H9 (cell line): ENCODE results near the gene FAM171A1. TPM values are rescaled to one million over a fixed set of nuclear protein-coding genes. Genes with fewer than 3 reads are reported as not detected.

Source experiments
- DNase-seq: peaks from one replicate; pipeline ENCODE4 v3.0.0-alpha.2; 2017
- H2AFZ ChIP-seq: one replicate; pipeline ENCODE4 v1.6.1; 2013; ENCODE audit warnings: mild to moderate bottlenecking, low read length, control low read depth, moderate library complexity
- H2AK5ac ChIP-seq: 2 replicates; pipeline ENCODE4 v1.6.1; 2013; ENCODE audit warnings: low read length, control low read depth, mixed read lengths; ENCODE audit not compliant: insufficient read length
- H2BK120ac ChIP-seq: one replicate; pipeline ENCODE4 v1.6.1; 2013; ENCODE audit warnings: low read depth, mild to moderate bottlenecking, low read length, control low read depth, inconsistent platforms; ENCODE audit not compliant: poor library complexity, severe bottlenecking
- H2BK12ac ChIP-seq: 2 replicates; pipeline ENCODE4 v1.6.1; 2013; ENCODE audit warnings: low read length, control low read depth, mixed read lengths, low read depth; ENCODE audit not compliant: insufficient read length
- H2BK15ac ChIP-seq: 2 replicates; pipeline ENCODE4 v1.6.1; 2013; ENCODE audit warnings: low read depth, low read length, control low read depth
- H2BK20ac ChIP-seq: one replicate; pipeline ENCODE4 v1.6.1; 2013; ENCODE audit warnings: low read depth, mild to moderate bottlenecking, low read length, control low read depth, inconsistent platforms; ENCODE audit not compliant: poor library complexity, severe bottlenecking
- H2BK5ac ChIP-seq: 2 replicates; pipeline ENCODE4 v1.6.1; 2013; ENCODE audit warnings: low read length, control low read depth, mixed read lengths; ENCODE audit not compliant: insufficient read length
- H3K14ac ChIP-seq: 2 replicates; pipeline ENCODE4 v1.6.1; 2013; ENCODE audit warnings: low read length, control low read depth; ENCODE audit not compliant: insufficient read depth
- H3K18ac ChIP-seq: 2 replicates; pipeline ENCODE4 v1.6.1; 2013; ENCODE audit warnings: low read depth, mild to moderate bottlenecking, mixed read lengths, low read length, control low read depth; ENCODE audit not compliant: insufficient read length
- H3K23ac ChIP-seq: 2 replicates; pipeline ENCODE4 v1.6.1; 2013; ENCODE audit warnings: low read length, control low read depth, mixed read lengths, low read depth; ENCODE audit not compliant: insufficient read length
- H3K23me2 ChIP-seq: 2 replicates; pipeline ENCODE4 v1.6.1; 2013; ENCODE audit warnings: low read depth, mild to moderate bottlenecking, mixed read lengths, low read length, control low read depth; ENCODE audit not compliant: insufficient read length, poor library complexity, severe bottlenecking
- H3K27ac ChIP-seq: 2 replicates; pipeline ENCODE4 v1.5.1; 2013; ENCODE audit warnings: low read length, control low read depth, mixed read lengths, low read depth; ENCODE audit not compliant: insufficient read length
- H3K27me3 ChIP-seq: 2 replicates; pipeline ENCODE4 v1.6.1; 2013; ENCODE audit warnings: low read length, control low read depth, inconsistent platforms; ENCODE audit not compliant: insufficient read depth
- H3K4ac ChIP-seq: 2 replicates; pipeline ENCODE4 v1.6.1; 2013; ENCODE audit warnings: low read depth, mild to moderate bottlenecking, control low read depth, inconsistent platforms, low read length, moderate library complexity
- H3K4me1 ChIP-seq: 2 replicates; pipeline ENCODE4 v1.6.1; 2013; ENCODE audit warnings: low read length, control low read depth, inconsistent platforms; ENCODE audit not compliant: insufficient read depth
- H3K4me2 ChIP-seq: 2 replicates; pipeline ENCODE4 v1.6.1; 2013; ENCODE audit warnings: low read length, control low read depth, mixed read lengths; ENCODE audit not compliant: insufficient read length, insufficient read depth
- H3K56ac ChIP-seq: 2 replicates; pipeline ENCODE4 v1.6.1; 2013; ENCODE audit warnings: low read depth, mild to moderate bottlenecking, mixed read lengths, low read length, control low read depth; ENCODE audit not compliant: insufficient read length
- H3K79me1 ChIP-seq: 2 replicates; pipeline ENCODE4 v1.6.1; 2013; ENCODE audit warnings: low read depth, mild to moderate bottlenecking, moderate library complexity, low read length, control low read depth, inconsistent platforms; ENCODE audit not compliant: insufficient read depth, poor library complexity, severe bottlenecking
- H3K79me2 ChIP-seq: 2 replicates; pipeline ENCODE4 v1.6.1; 2013; ENCODE audit warnings: low read length, control low read depth, inconsistent platforms; ENCODE audit not compliant: insufficient read depth
- H3K9ac ChIP-seq: 2 replicates; pipeline ENCODE4 v1.6.1; 2013; ENCODE audit warnings: low read length, control low read depth, mixed read lengths; ENCODE audit not compliant: insufficient read length; ENCODE audit errors: extremely low read depth
- H3K9me3 ChIP-seq: one replicate; pipeline ENCODE4 v1.6.1; 2013; ENCODE audit warnings: low read depth, low read length, inconsistent platforms; ENCODE audit not compliant: control insufficient read depth
- H3T11ph ChIP-seq: one replicate; pipeline ENCODE4 v1.6.1; 2013; ENCODE audit warnings: mild to moderate bottlenecking, low read length, control low read depth, inconsistent platforms
- H4K20me1 ChIP-seq: one replicate; pipeline ENCODE4 v1.6.1; 2013; ENCODE audit not compliant: control insufficient read depth, insufficient read length, insufficient read depth
- H4K5ac ChIP-seq: 2 replicates; pipeline ENCODE4 v1.6.1; 2013; ENCODE audit warnings: low read depth, mild to moderate bottlenecking, mixed read lengths, low read length, control low read depth; ENCODE audit not compliant: insufficient read length
- H4K8ac ChIP-seq: replicated peaks from 2 replicates; pipeline ENCODE4 v1.6.1; 2013; ENCODE audit warnings: low read length, control low read depth, mixed read lengths, low read depth; ENCODE audit not compliant: insufficient read length
- H4K91ac ChIP-seq: 2 replicates; pipeline ENCODE4 v1.6.1; 2013; ENCODE audit warnings: low read depth, mild to moderate bottlenecking, moderate library complexity, mixed read lengths, low read length, control low read depth; ENCODE audit not compliant: insufficient read length
- H3K27ac Mint-ChIP-seq, 3 experiments: 2 replicates in 2 of 3; 3 replicates in 1 of 3; pipeline ENCODE4 v1.8.0; 2020 to 2021; ENCODE audit warnings: mixed read lengths in 3 of 3, mild to moderate bottlenecking in 1 of 3, moderate library complexity in 1 of 3
- H3K27me3 Mint-ChIP-seq: 2 replicates; pipeline ENCODE4 v1.8.0; 2021; ENCODE audit warnings: low read depth, mild to moderate bottlenecking, moderate library complexity, mixed read lengths
- H3K36me3 Mint-ChIP-seq, 3 experiments: 2 replicates in 2 of 3; 3 replicates in 1 of 3; pipeline ENCODE4 v1.8.0; 2020 to 2021; ENCODE audit warnings: low read depth in 3 of 3, mixed read lengths in 3 of 3; ENCODE audit not compliant: insufficient read depth in 1 of 3
- H3K4me1 Mint-ChIP-seq, 2 experiments: 2 replicates each; pipeline ENCODE4 v1.8.0; 2020; ENCODE audit warnings: mixed read lengths in 2 of 2
- H3K4me3 Mint-ChIP-seq, 2 experiments: 2 replicates in 1 of 2; 3 replicates in 1 of 2; pipeline ENCODE4 v1.8.0; 2020 to 2021; ENCODE audit warnings: mild to moderate bottlenecking in 2 of 2, mixed read lengths in 2 of 2, moderate library complexity in 1 of 2
- H3K9me3 Mint-ChIP-seq, 2 experiments: 2 replicates in 1 of 2; 3 replicates in 1 of 2; pipeline ENCODE4 v1.8.0; 2020; ENCODE audit warnings: mild to moderate bottlenecking in 2 of 2, mixed read lengths in 2 of 2, moderate library complexity in 1 of 2
- WGBS: extraction: QIAGEN DNeasy Blood & Tissue Kit; methylation state at CpG from one replicate; pipeline ENCODE4 v1.1.7; 2013; ENCODE audit warnings: missing lambda C conversion rate, low lambda C conversion rate, mixed read lengths; ENCODE audit not compliant: insufficient read length; ENCODE audit errors: extremely low coverage; 5-methylcytosine and 5-hydroxymethylcytosine counted together
- total RNA-seq: library from RNA; stranded (reverse); gene quantifications from 2 replicates; pipeline ENCODE4 v1.2.1, GENCODE V29; 2021
- TF ChIP-seq, protein P1 (sequence below): fragments of 200-600 bp; sonication (generic); conservative IDR thresholded peaks from 3 replicates; pipeline ENCODE4 v1.8.0; 2021; ENCODE audit warnings: antibody characterized with exemption, mild to moderate bottlenecking

Gene FAM171A1
- total RNA-seq, 1 experiment from 2014 or later = 37.4 TPM

DNA sequence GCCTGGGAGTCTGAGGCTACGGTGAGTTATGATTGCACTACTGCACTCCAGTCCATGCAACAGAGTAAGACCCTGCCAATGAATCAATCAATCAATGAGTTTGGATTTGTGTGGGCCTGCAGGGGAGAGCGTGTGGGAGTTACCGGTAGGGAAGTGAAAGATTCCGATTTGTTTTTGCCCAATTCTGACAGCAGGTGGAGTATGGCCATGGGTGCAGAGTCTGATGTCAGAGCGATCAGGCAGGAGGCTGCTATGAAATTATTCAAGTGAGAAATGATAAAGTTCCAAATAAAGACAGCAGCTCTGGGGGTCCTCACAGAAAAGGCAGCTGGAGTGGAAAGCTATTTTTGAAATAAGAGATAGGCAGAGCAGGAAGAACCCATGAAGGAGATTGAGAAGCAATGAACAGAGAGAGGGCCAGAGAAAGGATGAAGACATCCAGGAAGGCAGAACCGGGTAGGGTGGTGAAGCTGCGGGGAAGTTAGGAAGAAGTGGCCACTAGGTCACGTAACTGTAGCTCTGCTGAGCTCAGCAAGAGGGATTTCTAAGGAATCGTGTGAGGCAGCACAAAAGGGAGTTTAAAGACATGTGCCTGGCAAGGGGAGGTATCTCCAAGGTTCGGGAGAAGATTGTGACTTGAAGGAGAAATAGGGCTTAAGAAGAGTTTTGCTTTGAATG is 108.9 kb downstream of the FAM171A1 start:
- H3K23me2 ChIP-seq = no peaks in the 10 kb centered on the region
- TF ChIP-seq, protein P1, sequence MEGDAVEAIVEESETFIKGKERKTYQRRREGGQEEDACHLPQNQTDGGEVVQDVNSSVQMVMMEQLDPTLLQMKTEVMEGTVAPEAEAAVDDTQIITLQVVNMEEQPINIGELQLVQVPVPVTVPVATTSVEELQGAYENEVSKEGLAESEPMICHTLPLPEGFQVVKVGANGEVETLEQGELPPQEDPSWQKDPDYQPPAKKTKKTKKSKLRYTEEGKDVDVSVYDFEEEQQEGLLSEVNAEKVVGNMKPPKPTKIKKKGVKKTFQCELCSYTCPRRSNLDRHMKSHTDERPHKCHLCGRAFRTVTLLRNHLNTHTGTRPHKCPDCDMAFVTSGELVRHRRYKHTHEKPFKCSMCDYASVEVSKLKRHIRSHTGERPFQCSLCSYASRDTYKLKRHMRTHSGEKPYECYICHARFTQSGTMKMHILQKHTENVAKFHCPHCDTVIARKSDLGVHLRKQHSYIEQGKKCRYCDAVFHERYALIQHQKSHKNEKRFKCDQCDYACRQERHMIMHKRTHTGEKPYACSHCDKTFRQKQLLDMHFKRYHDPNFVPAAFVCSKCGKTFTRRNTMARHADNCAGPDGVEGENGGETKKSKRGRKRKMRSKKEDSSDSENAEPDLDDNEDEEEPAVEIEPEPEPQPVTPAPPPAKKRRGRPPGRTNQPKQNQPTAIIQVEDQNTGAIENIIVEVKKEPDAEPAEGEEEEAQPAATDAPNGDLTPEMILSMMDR = peak; percentile 38; the same call in 2 of the 3 replicates
- Mint-ChIP-seq H3K36me3 (peaks cover 0 to 8% (median 5%) of the 10 kb centered on the region in 3 experiments; a peak in 5 of 7 replicates), H3K27ac (no peak overlapping the region), H3K9me3 (no peaks in the 10 kb centered on the region), H3K4me3 (no peak overlapping the region), H3K27me3 (no peaks in the 10 kb centered on the region; the same call in 1 of the 2 replicates), H3K4me1 (no peaks in the 10 kb centered on the region)
- no peak overlapping the region for H4K8ac ChIP-seq
- no peak overlapping the region for H4K91ac ChIP-seq
- H3K4ac ChIP-seq = no peak overlapping the region
- H3K18ac ChIP-seq = no peak overlapping the region
- no peak overlapping the region for H2BK12ac ChIP-seq
- no peak overlapping the region for H2BK20ac ChIP-seq
- no peaks in the 10 kb centered on the region for H3K27me3 ChIP-seq
- no peak overlapping the region for H2BK15ac ChIP-seq
- H3K14ac ChIP-seq = no peak overlapping the region
- H4K5ac ChIP-seq = no peak overlapping the region
- no peak overlapping the region for H3K27ac ChIP-seq
- H2AK5ac ChIP-seq = no peak overlapping the region
- DNase-seq = no peak
- no peaks in the 10 kb centered on the region for H3K79me2 ChIP-seq
- H3K9ac ChIP-seq = no peak overlapping the region
- H2AFZ ChIP-seq = no peak overlapping the region
- no peak overlapping the region for H3K23ac ChIP-seq
- no peak overlapping the region for H3T11ph ChIP-seq
- no peaks in the 10 kb centered on the region for H3K9me3 ChIP-seq
- no peak overlapping the region for H2BK5ac ChIP-seq
- H4K20me1 ChIP-seq = no peaks in the 10 kb centered on the region
- H3K79me1 ChIP-seq = no peaks in the 10 kb centered on the region
- H2BK120ac ChIP-seq = no peak overlapping the region
- no CpG with 5 or more reads among the region's 10 CpGs for WGBS
- no peaks in the 10 kb centered on the region for H3K4me1 ChIP-seq
- H3K4me2 ChIP-seq = no peak overlapping the region
- H3K56ac ChIP-seq = no peak overlapping the region
